Vagina (tissue), 2 donors: ENCODE results near the gene MEG3.

Experiments used
- POLR2A ChIP-seq, 2 donors: fragments of 450-650 bp; IDR thresholded peaks; one replicate each; pipeline ENCODE4 v1.6.1; 2017; ENCODE audit warnings: antibody characterized with exemption in 2 of 2, mild to moderate bottlenecking in 2 of 2, moderate library complexity in 2 of 2
- POLR2AphosphoS5 ChIP-seq, 2 donors: sonication (generic); formaldehyde crosslinking; IDR thresholded peaks; one replicate each; pipeline ENCODE4 v1.9.0; 2017; ENCODE audit warnings: antibody characterized with exemption in 2 of 2, mild to moderate bottlenecking in 2 of 2, low read depth in 1 of 2; ENCODE audit not compliant: insufficient read depth in 1 of 2
- TF ChIP-seq, protein P1 (sequence below), 3 experiments: fragments of 450-650 bp in 2 of 3; fragments of 200-600 bp in 1 of 3; sonication (generic) in 1 of 3; IDR thresholded peaks; one replicate each; pipeline ENCODE4 v1.5.1; 2017 to 2019; ENCODE audit warnings: antibody characterized with exemption in 3 of 3, mild to moderate bottlenecking in 2 of 3, moderate library complexity in 2 of 3

DNA sequence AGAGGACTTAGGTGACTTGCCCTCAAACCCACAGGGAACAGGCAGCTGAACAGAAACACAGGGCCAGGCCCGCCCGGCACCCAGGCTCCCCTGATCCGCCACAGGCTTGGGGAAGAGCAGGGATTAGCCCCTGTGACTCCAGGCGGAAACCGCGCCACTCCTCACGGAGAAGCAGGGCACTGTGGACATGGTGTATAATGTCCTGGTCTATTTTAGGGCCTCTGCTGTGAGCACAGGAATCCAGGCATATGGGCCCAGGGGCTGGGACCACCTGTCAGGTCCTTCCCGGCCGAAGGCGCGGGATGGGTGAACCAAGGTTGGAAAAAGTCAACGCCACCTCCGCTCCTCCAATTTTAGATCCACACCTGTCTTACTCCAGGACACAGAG lies 34.6 kb upstream of the MEG3 start:
- TF ChIP-seq, protein P1, sequence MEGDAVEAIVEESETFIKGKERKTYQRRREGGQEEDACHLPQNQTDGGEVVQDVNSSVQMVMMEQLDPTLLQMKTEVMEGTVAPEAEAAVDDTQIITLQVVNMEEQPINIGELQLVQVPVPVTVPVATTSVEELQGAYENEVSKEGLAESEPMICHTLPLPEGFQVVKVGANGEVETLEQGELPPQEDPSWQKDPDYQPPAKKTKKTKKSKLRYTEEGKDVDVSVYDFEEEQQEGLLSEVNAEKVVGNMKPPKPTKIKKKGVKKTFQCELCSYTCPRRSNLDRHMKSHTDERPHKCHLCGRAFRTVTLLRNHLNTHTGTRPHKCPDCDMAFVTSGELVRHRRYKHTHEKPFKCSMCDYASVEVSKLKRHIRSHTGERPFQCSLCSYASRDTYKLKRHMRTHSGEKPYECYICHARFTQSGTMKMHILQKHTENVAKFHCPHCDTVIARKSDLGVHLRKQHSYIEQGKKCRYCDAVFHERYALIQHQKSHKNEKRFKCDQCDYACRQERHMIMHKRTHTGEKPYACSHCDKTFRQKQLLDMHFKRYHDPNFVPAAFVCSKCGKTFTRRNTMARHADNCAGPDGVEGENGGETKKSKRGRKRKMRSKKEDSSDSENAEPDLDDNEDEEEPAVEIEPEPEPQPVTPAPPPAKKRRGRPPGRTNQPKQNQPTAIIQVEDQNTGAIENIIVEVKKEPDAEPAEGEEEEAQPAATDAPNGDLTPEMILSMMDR (IDR thresholded peaks at IDR 0.05) = no peak
- TF ChIP-seq POLR2A (IDR thresholded peaks at IDR 0.05) = no peak
- TF ChIP-seq POLR2AphosphoS5 (IDR thresholded peaks at IDR 0.05; ENCODE audit: insufficient read depth in 1 of 2, low read depth in 1 of 2) = no peak
